Activated CD4-positive, alpha-beta T cell treated with anti-CD3 and anti-CD28 coated beads, Interleukin-2, amount 10 ng/mL, durations not matched to agents 24 days and 14 days (primary cell): Measurements from ENCODE around the gene SLC1A7. TPM values are rescaled to one million over a fixed set of nuclear protein-coding genes. Genes with fewer than 3 reads are reported as not detected.
A peak's percentile ranks its signal among the peaks of the same experiment; 100 is the strongest.

Experiments
- DNase-seq: peaks from one replicate; pipeline ENCODE4 v3.0.0; 2022
- H3K27ac Mint-ChIP-seq: one replicate; pipeline ENCODE4 v1.8.0; 2022; ENCODE audit warnings: mild to moderate bottlenecking, mixed read lengths
- H3K27me3 Mint-ChIP-seq: one replicate; pipeline ENCODE4 v1.8.0; 2022; ENCODE audit warnings: mixed read lengths
- H3K36me3 Mint-ChIP-seq: one replicate; pipeline ENCODE4 v1.8.0; 2022; ENCODE audit warnings: low read depth, mild to moderate bottlenecking, mixed read lengths
- H3K4me1 Mint-ChIP-seq: one replicate; pipeline ENCODE4 v1.8.0; 2021; ENCODE audit warnings: mixed read lengths
- H3K4me3 Mint-ChIP-seq: one replicate; pipeline ENCODE4 v1.8.0; 2022; ENCODE audit warnings: mild to moderate bottlenecking, moderate library complexity, mixed read lengths
- H3K9me3 Mint-ChIP-seq: one replicate; pipeline ENCODE4 v1.8.0; 2021; ENCODE audit warnings: mixed read lengths
- intact Hi-C: fragments of 100-400 bp; cut with micrococcal nuclease; formaldehyde crosslinking; loops from one replicate; pipeline ENCODE4 v1.15.1; 2023
- total RNA-seq: library from RNA; stranded (reverse); gene quantifications from 2 replicates; pipeline ENCODE4 v1.2.3, GENCODE V29; 2022

The SLC1A7 gene
- total RNA-seq, 1 donor from 2014 or later = not detected

GRCh38 chr1:53112271-53112774, 30.1 kb downstream of the SLC1A7 start:
- intact Hi-C loops = no loop called here
- H3K4me1 Mint-ChIP-seq = peaks cover 15% of the 10 kb centered on the region
- no peaks in the 10 kb centered on the region for H3K9me3 Mint-ChIP-seq
- no peak overlapping the region for H3K4me3 Mint-ChIP-seq
- H3K27ac Mint-ChIP-seq = no peak overlapping the region
- no peak for DNase-seq
- no peaks in the 10 kb centered on the region for H3K36me3 Mint-ChIP-seq
- H3K27me3 Mint-ChIP-seq = peaks cover 3% of the 10 kb centered on the region

- Mint-ChIP-seq H3K27ac (no peak overlapping the region), H3K9me3 (no peaks in the 10 kb centered on the region), H3K36me3 (no peaks in the 10 kb centered on the region), H3K4me3 (no peak overlapping the region), H3K27me3 (peaks cover 3% of the 10 kb centered on the region), H3K4me1 (peaks cover 17% of the 10 kb centered on the region)
- intact Hi-C loops = no loop called here
- DNase-seq = no peak
Measured at GRCh38 chr1:53111693-53112092, 30.7 kb downstream of the SLC1A7 start.

GRCh38 chr1:53111073-53111556, 31.3 kb downstream of the SLC1A7 start:
- Mint-ChIP-seq H3K27ac (no peak overlapping the region), H3K9me3 (no peaks in the 10 kb centered on the region), H3K27me3 (peaks cover 3% of the 10 kb centered on the region), H3K4me1 (peaks cover 17% of the 10 kb centered on the region), H3K4me3 (no peak overlapping the region), H3K36me3 (no peaks in the 10 kb centered on the region)
- intact Hi-C loops = no loop called here
- DNase-seq = no peak

GRCh38 chr1:53110370-53111072, 31.9 kb downstream of the SLC1A7 start:
- DNase-seq = no peak
- intact Hi-C loops = no loop called here
- peaks cover 17% of the 10 kb centered on the region for H3K4me1 Mint-ChIP-seq
- H3K36me3 Mint-ChIP-seq = no peaks in the 10 kb centered on the region
- peak overlapping the region; percentile 9 for H3K27ac Mint-ChIP-seq
- no peak overlapping the region for H3K4me3 Mint-ChIP-seq
- no peaks in the 10 kb centered on the region for H3K9me3 Mint-ChIP-seq
- H3K27me3 Mint-ChIP-seq = peaks cover 3% of the 10 kb centered on the region

GRCh38 chr1:53108646-53109580, 33.5 kb downstream of the SLC1A7 start:
- Mint-ChIP-seq H3K36me3 (no peaks in the 10 kb centered on the region), H3K4me3 (no peak overlapping the region), H3K4me1 (peaks cover 17% of the 10 kb centered on the region), H3K27ac (no peak overlapping the region), H3K9me3 (no peaks in the 10 kb centered on the region), H3K27me3 (peaks cover 3% of the 10 kb centered on the region)
- no peak for DNase-seq
- intact Hi-C loops = no loop called here

- no peaks in the 10 kb centered on the region for H3K36me3 Mint-ChIP-seq
- no peak for DNase-seq
- no peak overlapping the region for H3K27ac Mint-ChIP-seq
- H3K4me1 Mint-ChIP-seq = peaks cover 17% of the 10 kb centered on the region
- H3K9me3 Mint-ChIP-seq = no peaks in the 10 kb centered on the region
- H3K4me3 Mint-ChIP-seq = no peak overlapping the region
- peaks cover 3% of the 10 kb centered on the region for H3K27me3 Mint-ChIP-seq
- intact Hi-C loops = no loop called here
Measured at GRCh38 chr1:53107570-53108322, 34.7 kb downstream of the SLC1A7 start.

GRCh38 chr1:53107090-53107489, 35.3 kb downstream of the SLC1A7 start:
- Mint-ChIP-seq H3K4me3 (no peak overlapping the region), H3K4me1 (peaks cover 17% of the 10 kb centered on the region), H3K9me3 (no peaks in the 10 kb centered on the region), H3K27ac (no peak overlapping the region), H3K27me3 (peaks cover 3% of the 10 kb centered on the region), H3K36me3 (no peaks in the 10 kb centered on the region)
- no peak for DNase-seq
- intact Hi-C loops = no loop called here

GRCh38 chr1:53104289-53104913, 38.0 kb downstream of the SLC1A7 start:
- Mint-ChIP-seq H3K4me1 (peaks cover 8% of the 10 kb centered on the region), H3K27ac (no peak overlapping the region), H3K4me3 (no peak overlapping the region), H3K9me3 (no peaks in the 10 kb centered on the region), H3K27me3 (peaks cover 3% of the 10 kb centered on the region), H3K36me3 (no peaks in the 10 kb centered on the region)
- DNase-seq = no peak
- intact Hi-C loops = no loop called here

- Mint-ChIP-seq H3K9me3 (no peaks in the 10 kb centered on the region), H3K4me3 (no peak overlapping the region), H3K27me3 (no peaks in the 10 kb centered on the region), H3K4me1 (no peaks in the 10 kb centered on the region), H3K36me3 (no peaks in the 10 kb centered on the region), H3K27ac (no peak overlapping the region)
- intact Hi-C loops = no loop called here
- no peak for DNase-seq
Measured at GRCh38 chr1:53094533-53094919, 47.9 kb downstream of the SLC1A7 start.

GRCh38 chr1:53093778-53094532, 48.5 kb downstream of the SLC1A7 start:
- Mint-ChIP-seq H3K27me3 (no peaks in the 10 kb centered on the region), H3K27ac (no peak overlapping the region), H3K9me3 (no peaks in the 10 kb centered on the region), H3K4me1 (no peaks in the 10 kb centered on the region), H3K36me3 (no peaks in the 10 kb centered on the region), H3K4me3 (no peak overlapping the region)
- no peak for DNase-seq
- intact Hi-C loops = no loop called here

- intact Hi-C loops = no loop called here
- DNase-seq = no peak
- no peaks in the 10 kb centered on the region for H3K27me3 Mint-ChIP-seq
- H3K4me1 Mint-ChIP-seq = no peaks in the 10 kb centered on the region
- no peak overlapping the region for H3K27ac Mint-ChIP-seq
- no peaks in the 10 kb centered on the region for H3K9me3 Mint-ChIP-seq
- H3K36me3 Mint-ChIP-seq = no peaks in the 10 kb centered on the region
- H3K4me3 Mint-ChIP-seq = no peak overlapping the region
Measured at GRCh38 chr1:53093451-53093754, 49.0 kb downstream of the SLC1A7 start.

- Mint-ChIP-seq H3K4me3 (no peak overlapping the region), H3K27me3 (no peaks in the 10 kb centered on the region), H3K36me3 (no peaks in the 10 kb centered on the region)
Measured at GRCh38 chr1:53092659-53093450, 49.6 kb downstream of the SLC1A7 start.

More at GRCh38 chr1:53092659-53093450, 49.6 kb downstream of the SLC1A7 start:
- H3K9me3 Mint-ChIP-seq = no peaks in the 10 kb centered on the region
- DNase-seq = no peak
- H3K4me1 Mint-ChIP-seq = no peaks in the 10 kb centered on the region
- H3K27ac Mint-ChIP-seq = no peak overlapping the region
- intact Hi-C loops = no loop called here
